ENCODE data around the gene PAPOLB.

The PAPOLB gene

GRCh38 chr7:4868493-4868892 is 6.7 kb upstream of the PAPOLB start:
- Histone ChIP-seq H3K27me3 (peaks cover 58% of the 10 kb centered on the region), H3K9me3 (no peaks in the 10 kb centered on the region), H3K4me1 (ENCODE audit: control insufficient read depth in 1 of 2, insufficient read depth in 1 of 2, low read depth in 1 of 2, low read length in 1 of 2) (no peaks in the 10 kb centered on the region), H3K36me3 (no peaks in the 10 kb centered on the region), H3K4me3 (ENCODE audit: low read depth in 1 of 2, low read length in 1 of 2) (no peak overlapping the region), H3K27ac (no peak overlapping the region)
- TF ChIP-seq, protein P1, sequence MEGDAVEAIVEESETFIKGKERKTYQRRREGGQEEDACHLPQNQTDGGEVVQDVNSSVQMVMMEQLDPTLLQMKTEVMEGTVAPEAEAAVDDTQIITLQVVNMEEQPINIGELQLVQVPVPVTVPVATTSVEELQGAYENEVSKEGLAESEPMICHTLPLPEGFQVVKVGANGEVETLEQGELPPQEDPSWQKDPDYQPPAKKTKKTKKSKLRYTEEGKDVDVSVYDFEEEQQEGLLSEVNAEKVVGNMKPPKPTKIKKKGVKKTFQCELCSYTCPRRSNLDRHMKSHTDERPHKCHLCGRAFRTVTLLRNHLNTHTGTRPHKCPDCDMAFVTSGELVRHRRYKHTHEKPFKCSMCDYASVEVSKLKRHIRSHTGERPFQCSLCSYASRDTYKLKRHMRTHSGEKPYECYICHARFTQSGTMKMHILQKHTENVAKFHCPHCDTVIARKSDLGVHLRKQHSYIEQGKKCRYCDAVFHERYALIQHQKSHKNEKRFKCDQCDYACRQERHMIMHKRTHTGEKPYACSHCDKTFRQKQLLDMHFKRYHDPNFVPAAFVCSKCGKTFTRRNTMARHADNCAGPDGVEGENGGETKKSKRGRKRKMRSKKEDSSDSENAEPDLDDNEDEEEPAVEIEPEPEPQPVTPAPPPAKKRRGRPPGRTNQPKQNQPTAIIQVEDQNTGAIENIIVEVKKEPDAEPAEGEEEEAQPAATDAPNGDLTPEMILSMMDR (IDR thresholded peaks at IDR 0.05) = no peak

DNA sequence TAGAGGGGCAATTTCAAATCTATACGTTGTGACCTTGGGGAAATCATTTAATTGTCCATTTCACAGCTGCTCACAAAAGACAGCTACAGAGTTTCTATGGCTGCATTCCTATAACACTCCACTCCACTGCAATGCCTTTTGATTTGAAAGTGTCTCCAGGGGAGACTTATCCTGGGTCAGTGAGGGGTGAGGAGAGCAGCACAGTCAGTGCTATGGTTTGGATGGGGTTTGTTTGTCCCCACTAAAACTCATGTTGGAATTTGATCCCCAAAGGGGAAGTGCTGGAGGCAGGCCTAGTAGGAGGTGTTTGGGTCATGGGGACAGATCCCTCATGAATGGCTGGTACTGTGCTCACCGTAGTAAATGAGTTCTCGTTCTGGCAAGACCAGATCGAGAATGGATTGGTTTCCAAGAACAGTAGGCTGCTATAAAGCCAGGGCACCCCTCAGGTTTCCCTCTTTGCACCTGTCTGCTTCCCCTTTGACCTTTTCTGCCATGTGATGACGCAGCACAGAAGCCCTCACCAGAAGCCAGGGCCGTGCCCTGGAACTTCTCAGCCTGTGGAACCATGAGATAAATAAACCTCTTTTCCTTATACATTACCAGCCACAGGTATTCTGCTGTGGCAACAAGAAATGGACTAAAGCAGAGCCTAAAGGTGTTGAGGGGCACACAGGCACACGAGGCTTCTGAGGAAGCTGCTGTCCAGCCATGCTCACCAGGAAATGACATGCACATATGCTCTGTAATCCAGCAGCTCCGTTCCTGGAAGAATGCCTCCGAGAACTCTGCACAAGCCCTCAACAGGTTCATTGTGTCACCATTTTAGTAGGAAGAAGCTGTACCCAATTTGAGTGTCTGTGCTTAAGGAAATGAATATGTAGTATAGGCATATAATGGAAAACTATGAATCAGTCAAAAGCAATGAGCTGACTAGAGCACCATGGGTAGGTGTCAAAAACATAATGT is 5.0 kb upstream of the PAPOLB start:
- no peak overlapping the region for H3K27ac ChIP-seq
- H3K4me1 ChIP-seq (ENCODE audit: control insufficient read depth in 1 of 2, insufficient read depth in 1 of 2, low read depth in 1 of 2, low read length in 1 of 2) = no peaks in the 10 kb centered on the region
- no peak overlapping the region for H3K4me3 ChIP-seq (ENCODE audit: low read depth in 1 of 2, low read length in 1 of 2)
- H3K27me3 ChIP-seq = peaks cover 61% of the 10 kb centered on the region
- no peaks in the 10 kb centered on the region for H3K36me3 ChIP-seq
- peaks cover 7% of the 10 kb centered on the region for H3K9me3 ChIP-seq
- TF ChIP-seq, protein P1 (IDR thresholded peaks at IDR 0.05) = no peak

DNA sequence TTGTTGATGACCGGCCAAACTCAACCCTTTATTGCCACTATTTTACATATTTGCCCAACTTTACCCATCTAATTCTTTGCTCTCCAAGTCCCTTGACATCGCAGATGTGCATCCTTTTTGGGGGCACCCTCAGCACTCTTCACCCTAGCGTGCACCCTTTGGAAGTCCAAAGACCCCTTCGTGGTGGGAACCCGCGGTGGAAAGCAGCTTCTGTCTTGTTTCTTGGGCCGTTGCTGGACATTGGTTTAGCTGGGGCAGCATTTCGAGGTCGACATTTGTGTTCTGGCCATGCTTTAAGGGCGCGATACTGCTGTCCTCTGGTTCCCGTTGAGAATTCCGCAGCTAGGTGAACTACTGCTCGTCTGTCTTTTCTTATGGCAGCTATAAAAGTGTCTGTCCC is 326 bp upstream of the PAPOLB start:
- peaks cover 7% of the 10 kb centered on the region for H3K9me3 ChIP-seq
- no peak overlapping the region for H3K4me3 ChIP-seq (ENCODE audit: low read depth in 1 of 2, low read length in 1 of 2)
- peaks cover 83% of the 10 kb centered on the region for H3K27me3 ChIP-seq
- H3K4me1 ChIP-seq (ENCODE audit: control insufficient read depth in 1 of 2, insufficient read depth in 1 of 2, low read depth in 1 of 2, low read length in 1 of 2) = no peaks in the 10 kb centered on the region
- TF ChIP-seq, protein P1 (IDR thresholded peaks at IDR 0.05) = no peak
- H3K27ac ChIP-seq = no peak overlapping the region
- H3K36me3 ChIP-seq = no peaks in the 10 kb centered on the region

DNA sequence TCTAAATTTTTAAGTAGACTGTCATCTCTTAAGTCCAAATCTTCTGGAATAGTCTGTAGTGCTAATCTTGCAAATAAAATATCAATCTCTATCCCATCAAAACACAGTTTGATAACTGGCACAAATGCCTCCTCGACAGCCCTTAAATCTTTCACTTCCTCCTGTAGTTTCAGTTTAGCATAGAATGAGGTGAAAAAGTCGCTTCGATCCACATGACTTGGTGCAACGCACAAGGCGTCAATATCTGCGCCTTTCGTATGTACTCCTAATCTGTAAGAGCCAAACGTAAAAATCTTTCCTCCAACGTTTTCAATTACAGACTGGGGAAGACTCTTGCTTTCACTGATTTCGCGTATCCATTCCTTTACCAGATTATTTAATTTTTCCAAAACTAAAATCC is 603 bp downstream of the PAPOLB start:
- TF ChIP-seq, protein P1 (IDR thresholded peaks at IDR 0.05) = no peak
- H3K4me3 ChIP-seq (ENCODE audit: low read depth in 1 of 2, low read length in 1 of 2) = no peak overlapping the region
- no peak overlapping the region for H3K27ac ChIP-seq

GRCh38 chr7:4857189-4857588 is 4.6 kb downstream of the PAPOLB start:
- TF ChIP-seq, protein P1 (IDR thresholded peaks at IDR 0.05) = no peak
- Histone ChIP-seq H3K9me3 (peaks cover 4% of the 10 kb centered on the region), H3K36me3 (no peaks in the 10 kb centered on the region), H3K27me3 (peaks cover 54% of the 10 kb centered on the region), H3K27ac (no peak overlapping the region), H3K4me3 (ENCODE audit: low read depth in 1 of 2, low read length in 1 of 2) (no peak overlapping the region), H3K4me1 (ENCODE audit: control insufficient read depth in 1 of 2, insufficient read depth in 1 of 2, low read depth in 1 of 2, low read length in 1 of 2) (no peaks in the 10 kb centered on the region)

More for the DNA sequence above, 603 bp downstream of the PAPOLB start:
- no peaks in the 10 kb centered on the region for H3K4me1 ChIP-seq (ENCODE audit: control insufficient read depth in 1 of 2, insufficient read depth in 1 of 2, low read depth in 1 of 2, low read length in 1 of 2)
- H3K27me3 ChIP-seq = peaks cover 88% of the 10 kb centered on the region
- no peaks in the 10 kb centered on the region for H3K36me3 ChIP-seq
- H3K9me3 ChIP-seq = peaks cover 7% of the 10 kb centered on the region

Data from neutrophil (primary cell).